ENCODE measurements around the gene ZHX3. TPM values are rescaled to one million over a fixed set of nuclear protein-coding genes. Genes with fewer than 3 reads are reported as not detected.

ZHX3 gene
- total and polyA plus RNA-seq, 9 of the 15 experiments (the other 6 are each of a cell fraction or from before 2014, with no cell fraction given), result 0.80 to 14.6 (median 4.9) TPM

DNA sequence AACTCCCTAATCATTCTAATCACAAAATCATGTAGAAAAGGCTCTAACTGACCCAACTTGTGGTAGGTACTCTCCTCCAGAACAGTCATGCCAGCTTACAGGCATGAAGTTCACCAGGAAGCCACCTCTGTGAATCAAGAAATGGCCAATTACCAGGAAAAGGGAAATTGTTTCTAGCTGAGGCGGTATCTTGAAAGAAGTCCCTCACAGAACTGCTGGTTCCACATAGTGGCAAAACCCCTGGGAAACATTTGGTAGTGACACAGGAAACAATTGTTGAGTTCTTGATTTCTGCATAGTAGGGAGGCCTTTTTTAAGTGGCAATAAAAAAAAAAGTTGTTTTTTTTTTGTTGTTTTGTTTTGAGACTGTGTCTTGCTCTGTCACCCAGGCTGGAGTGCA is 3.4 kb upstream of the ZHX3 start:
- Histone ChIP-seq H3K9me1 (ENCODE audit: control insufficient read depth, insufficient read depth, low read length) (no peaks in the 10 kb centered on the region), H3K27ac (ENCODE audit: extremely low read depth, low read depth, low read length) (no peak overlapping the region), H3K79me2 (ENCODE audit: control insufficient read depth, insufficient read depth, low read length) (peaks cover 11% of the 10 kb centered on the region), H3K4me3 (no peak overlapping the region), H4K20me1 (replicated peaks; ENCODE audit: control insufficient read depth, insufficient read depth, low read length) (no peaks in the 10 kb centered on the region), H3K9ac (ENCODE audit: insufficient read depth in 1 of 2, low read depth in 2 of 2, low read length in 2 of 2) (no peak overlapping the region), H3K36me3 (ENCODE audit: control insufficient read depth, insufficient read depth, low read length) (no peaks in the 10 kb centered on the region), H2AFZ (ENCODE audit: low read depth, low read length) (peak overlapping the region; percentile 68; the same call in 1 of the 2 replicates), H3K27me3 (ENCODE audit: control insufficient read depth in 2 of 2, insufficient read depth in 2 of 2, low read length in 2 of 2) (no peaks in the 10 kb centered on the region), H3K9me3 (replicated peaks; ENCODE audit: control insufficient read depth, insufficient read depth, low read depth, low read length) (no peaks in the 10 kb centered on the region), H3K4me2 (ENCODE audit: insufficient read depth, low read length) (no peak overlapping the region), H3K4me1 (replicated peaks in 1 of 2; ENCODE audit: control insufficient read depth in 2 of 2, insufficient read depth in 2 of 2, low read length in 2 of 2) (peaks cover 5 to 13% of the 10 kb centered on the region in 2 experiments; a peak in 4 of 5 replicates)
- intact Hi-C loops (cut with micrococcal nuclease) (no loop called here), in situ Hi-C loops (cut with MboI) (no loop called here)
- BruUV-seq (replicated peaks), result no TSS peak
- whole genome bisulfite sequencing (ENCODE audit: insufficient coverage, low coverage, missing lambda C conversion rate), result 75% methylated on average over 1 of the region's 1 CpG
- CTCF ChIA-PET (ENCODE audit: low intra/inter-chr PET ratio), result no interaction called here
- ATAC-seq, result no peak
- DNase-seq (ENCODE audit: extremely low read depth in 1 of 4, low spot score in 3 of 4), result no peak
- FAIRE-seq, result no peak
- POLR2A ChIA-PET, result interaction anchor here (0.8 kb wide), 1 partner anchor 20 kb away, joined by 5 read pairs; no protein-coding TSS in a partner anchor
- TF ChIP-seq FOXJ2 (tag; IDR thresholded peaks at IDR 0.05), result no peak
- TF ChIP-seq, protein P1, sequence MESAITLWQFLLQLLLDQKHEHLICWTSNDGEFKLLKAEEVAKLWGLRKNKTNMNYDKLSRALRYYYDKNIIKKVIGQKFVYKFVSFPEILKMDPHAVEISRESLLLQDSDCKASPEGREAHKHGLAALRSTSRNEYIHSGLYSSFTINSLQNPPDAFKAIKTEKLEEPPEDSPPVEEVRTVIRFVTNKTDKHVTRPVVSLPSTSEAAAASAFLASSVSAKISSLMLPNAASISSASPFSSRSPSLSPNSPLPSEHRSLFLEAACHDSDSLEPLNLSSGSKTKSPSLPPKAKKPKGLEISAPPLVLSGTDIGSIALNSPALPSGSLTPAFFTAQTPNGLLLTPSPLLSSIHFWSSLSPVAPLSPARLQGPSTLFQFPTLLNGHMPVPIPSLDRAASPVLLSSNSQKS (CRISPR knock-in tag; IDR thresholded peaks at IDR 0.05), result no peak
- TF ChIP-seq PYGO2 (tag; IDR thresholded peaks at IDR 0.05), result no peak
- TF ChIP-seq, protein P2, sequence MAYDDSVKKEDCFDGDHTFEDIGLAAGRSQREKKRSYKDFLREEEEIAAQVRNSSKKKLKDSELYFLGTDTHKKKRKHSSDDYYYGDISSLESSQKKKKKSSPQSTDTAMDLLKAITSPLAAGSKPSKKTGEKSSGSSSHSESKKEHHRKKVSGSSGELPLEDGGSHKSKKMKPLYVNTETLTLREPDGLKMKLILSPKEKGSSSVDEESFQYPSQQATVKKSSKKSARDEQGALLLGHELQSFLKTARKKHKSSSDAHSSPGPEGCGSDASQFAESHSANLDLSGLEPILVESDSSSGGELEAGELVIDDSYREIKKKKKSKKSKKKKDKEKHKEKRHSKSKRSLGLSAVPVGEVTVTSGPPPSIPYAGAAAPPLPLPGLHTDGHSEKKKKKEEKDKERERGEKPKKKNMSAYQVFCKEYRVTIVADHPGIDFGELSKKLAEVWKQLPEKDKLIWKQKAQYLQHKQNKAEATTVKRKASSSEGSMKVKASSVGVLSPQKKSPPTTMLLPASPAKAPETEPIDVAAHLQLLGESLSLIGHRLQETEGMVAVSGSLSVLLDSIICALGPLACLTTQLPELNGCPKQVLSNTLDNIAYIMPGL (CRISPR knock-in tag; IDR thresholded peaks at IDR 0.05), result no peak
- TF ChIP-seq MAFG (tag; conservative IDR thresholded peaks at IDR 0.05), result no peak
- no peak for TF ChIP-seq SOX6 (IDR thresholded peaks at IDR 0.05)
- TF ChIP-seq HNRNPLL (IDR thresholded peaks at IDR 0.05; ENCODE audit: low read depth, low read length, poor library complexity, severe bottlenecking), result no peak
- 0 out of 2 replicates have a peak, but pooled peaks have one; percentile 28 for TF ChIP-seq GABPA (tag; conservative IDR thresholded peaks at IDR 0.05; ENCODE audit: low read depth)
- TF ChIP-seq, protein P3, sequence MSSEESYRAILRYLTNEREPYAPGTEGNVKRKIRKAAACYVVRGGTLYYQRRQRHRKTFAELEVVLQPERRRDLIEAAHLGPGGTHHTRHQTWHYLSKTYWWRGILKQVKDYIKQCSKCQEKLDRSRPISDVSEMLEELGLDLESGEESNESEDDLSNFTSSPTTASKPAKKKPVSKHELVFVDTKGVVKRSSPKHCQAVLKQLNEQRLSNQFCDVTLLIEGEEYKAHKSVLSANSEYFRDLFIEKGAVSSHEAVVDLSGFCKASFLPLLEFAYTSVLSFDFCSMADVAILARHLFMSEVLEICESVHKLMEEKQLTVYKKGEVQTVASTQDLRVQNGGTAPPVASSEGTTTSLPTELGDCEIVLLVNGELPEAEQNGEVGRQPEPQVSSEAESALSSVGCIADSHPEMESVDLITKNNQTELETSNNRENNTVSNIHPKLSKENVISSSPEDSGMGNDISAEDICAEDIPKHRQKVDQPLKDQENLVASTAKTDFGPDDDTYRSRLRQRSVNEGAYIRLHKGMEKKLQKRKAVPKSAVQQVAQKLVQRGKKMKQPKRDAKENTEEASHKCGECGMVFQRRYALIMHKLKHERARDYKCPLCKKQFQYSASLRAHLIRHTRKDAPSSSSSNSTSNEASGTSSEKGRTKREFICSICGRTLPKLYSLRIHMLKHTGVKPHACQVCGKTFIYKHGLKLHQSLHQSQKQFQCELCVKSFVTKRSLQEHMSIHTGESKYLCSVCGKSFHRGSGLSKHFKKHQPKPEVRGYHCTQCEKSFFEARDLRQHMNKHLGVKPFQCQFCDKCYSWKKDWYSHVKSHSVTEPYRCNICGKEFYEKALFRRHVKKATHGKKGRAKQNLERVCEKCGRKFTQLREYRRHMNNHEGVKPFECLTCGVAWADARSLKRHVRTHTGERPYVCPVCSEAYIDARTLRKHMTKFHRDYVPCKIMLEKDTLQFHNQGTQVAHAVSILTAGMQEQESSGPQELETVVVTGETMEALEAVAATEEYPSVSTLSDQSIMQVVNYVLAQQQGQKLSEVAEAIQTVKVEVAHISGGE (CRISPR knock-in tag; IDR thresholded peaks at IDR 0.05), result peak in 1 of 3 experiments; percentile 94; a peak in 2 of 6 replicates
